Measurements from ENCODE around the gene AADAC. TPM values are rescaled to one million over a fixed set of nuclear protein-coding genes. Genes with fewer than 3 reads are reported as not detected.
"Not testable (repeated sequence)": the region's sequence is repeated elsewhere in the genome, so short reads cannot be mapped to it uniquely, and the experiment has no call there.

The AADAC gene
- polyA plus RNA-seq, 1 donor (not counting 4 experiments of a cell fraction or from before 2014, with no cell fraction given): 0.28 TPM

DNA sequence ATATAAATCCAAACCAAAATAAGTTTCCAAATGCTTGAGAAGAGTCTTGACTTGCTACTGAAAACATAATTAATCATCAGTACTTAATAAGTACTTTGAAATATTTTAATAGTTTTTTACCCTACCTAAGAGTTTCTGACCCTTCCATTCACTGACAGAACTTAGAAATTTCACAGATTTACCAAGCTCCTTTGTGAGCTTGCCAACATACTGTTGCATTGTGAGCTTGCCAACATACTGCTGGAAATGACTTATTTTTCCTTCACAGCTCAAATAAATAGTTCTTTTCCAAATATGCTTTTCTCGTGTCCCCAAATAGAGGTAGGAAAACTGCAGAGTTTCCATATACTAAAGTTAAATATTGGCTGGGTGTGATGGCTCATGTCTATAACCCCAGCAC lies 9.6 kb upstream of the AADAC start:
- dilution Hi-C loops (cut with MboI; ENCODE audit: extremely low pct_ligation_motif_present, low sequenced_read_pairs): no loop called here

DNA sequence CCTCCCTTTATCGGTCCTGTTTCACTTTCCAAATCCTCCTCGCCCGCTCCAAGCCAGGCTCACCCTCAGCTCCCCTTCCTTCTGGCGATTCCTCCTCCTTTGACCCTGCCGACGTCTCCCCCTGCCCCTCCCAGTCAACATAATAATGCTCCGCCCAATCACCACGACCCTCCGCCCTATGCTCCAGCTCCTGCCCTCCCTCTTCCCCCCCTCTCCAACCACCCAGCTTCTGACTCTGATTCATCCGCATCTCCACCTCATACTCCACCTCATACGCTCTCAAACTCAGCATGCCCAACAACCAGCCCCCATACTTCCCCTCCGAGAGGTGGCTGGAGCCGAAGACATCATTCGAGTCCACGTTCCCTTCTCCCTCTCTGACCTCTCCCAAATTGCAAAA lies 7.1 kb upstream of the AADAC start:
- dilution Hi-C loops (cut with MboI; ENCODE audit: extremely low pct_ligation_motif_present, low sequenced_read_pairs): no loop called here
- FAIRE-seq (no peak), DNase-seq (ENCODE audit: low read depth, low spot score) (no peak)
- no peaks in the 10 kb centered on the region for H3K4me1 ChIP-seq (ENCODE audit: control insufficient read depth, extremely low read depth, insufficient read depth, low read length)
- no peak for TF ChIP-seq EZH2 (IDR thresholded peaks at IDR 0.05; ENCODE audit: low read length)
- TF ChIP-seq, protein P1, sequence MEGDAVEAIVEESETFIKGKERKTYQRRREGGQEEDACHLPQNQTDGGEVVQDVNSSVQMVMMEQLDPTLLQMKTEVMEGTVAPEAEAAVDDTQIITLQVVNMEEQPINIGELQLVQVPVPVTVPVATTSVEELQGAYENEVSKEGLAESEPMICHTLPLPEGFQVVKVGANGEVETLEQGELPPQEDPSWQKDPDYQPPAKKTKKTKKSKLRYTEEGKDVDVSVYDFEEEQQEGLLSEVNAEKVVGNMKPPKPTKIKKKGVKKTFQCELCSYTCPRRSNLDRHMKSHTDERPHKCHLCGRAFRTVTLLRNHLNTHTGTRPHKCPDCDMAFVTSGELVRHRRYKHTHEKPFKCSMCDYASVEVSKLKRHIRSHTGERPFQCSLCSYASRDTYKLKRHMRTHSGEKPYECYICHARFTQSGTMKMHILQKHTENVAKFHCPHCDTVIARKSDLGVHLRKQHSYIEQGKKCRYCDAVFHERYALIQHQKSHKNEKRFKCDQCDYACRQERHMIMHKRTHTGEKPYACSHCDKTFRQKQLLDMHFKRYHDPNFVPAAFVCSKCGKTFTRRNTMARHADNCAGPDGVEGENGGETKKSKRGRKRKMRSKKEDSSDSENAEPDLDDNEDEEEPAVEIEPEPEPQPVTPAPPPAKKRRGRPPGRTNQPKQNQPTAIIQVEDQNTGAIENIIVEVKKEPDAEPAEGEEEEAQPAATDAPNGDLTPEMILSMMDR (optimal IDR thresholded peaks at IDR 0.05 in 1 of 3, IDR thresholded peaks at IDR 0.05 in 1 of 3, conservative IDR thresholded peaks at IDR 0.05 in 1 of 3; ENCODE audit: extremely low read depth in 1 of 3, insufficient read depth in 2 of 3, low read length in 3 of 3): no peak
- H4K20me1 ChIP-seq (ENCODE audit: control insufficient read depth, extremely low read depth, insufficient read depth, low read length): no peaks in the 10 kb centered on the region
- H3K9ac ChIP-seq (ENCODE audit: control insufficient read depth, extremely low read depth, insufficient read depth, low read length): no peak overlapping the region
- H3K27ac ChIP-seq (ENCODE audit: control insufficient read depth, insufficient read depth, low read length): no peak overlapping the region
- H3K4me2 ChIP-seq (ENCODE audit: control insufficient read depth, extremely low read depth, insufficient read depth, low read depth, low read length): no peak overlapping the region
- H3K36me3 ChIP-seq (ENCODE audit: control insufficient read depth in 2 of 2, extremely low read depth in 1 of 2, insufficient read depth in 2 of 2, low read length in 2 of 2): no peaks in the 10 kb centered on the region
- no peaks in the 10 kb centered on the region for H3K27me3 ChIP-seq (ENCODE audit: control insufficient read depth, extremely low read depth, insufficient read depth, low read length)
- no peaks in the 10 kb centered on the region for H3K9me3 ChIP-seq (ENCODE audit: control insufficient read depth, low read depth, low read length)
- no peak overlapping the region for H2AFZ ChIP-seq (ENCODE audit: control insufficient read depth, low read length)
- no peaks in the 10 kb centered on the region for H3K9me1 ChIP-seq (ENCODE audit: control insufficient read depth, extremely low read depth, insufficient read depth, low read length)
- H3K79me2 ChIP-seq (ENCODE audit: control insufficient read depth, insufficient read depth, low read length): no peaks in the 10 kb centered on the region
- no peak overlapping the region for H3K4me3 ChIP-seq (ENCODE audit: control insufficient read depth in 2 of 3, extremely low read depth in 1 of 3, insufficient read depth in 2 of 3, low read depth in 1 of 3, low read length in 3 of 3)

More for the DNA sequence above, 9.6 kb upstream of the AADAC start:
- no peak overlapping the region for H3K4me2 ChIP-seq (ENCODE audit: control insufficient read depth, extremely low read depth, insufficient read depth, low read depth, low read length)
- H3K9ac ChIP-seq (ENCODE audit: control insufficient read depth, extremely low read depth, insufficient read depth, low read length): no peak overlapping the region
- no peak overlapping the region for H2AFZ ChIP-seq (ENCODE audit: control insufficient read depth, low read length)
- H3K27ac ChIP-seq (ENCODE audit: control insufficient read depth, insufficient read depth, low read length): no peak overlapping the region
- H3K9me3 ChIP-seq (ENCODE audit: control insufficient read depth, low read depth, low read length): no peaks in the 10 kb centered on the region
- H3K9me1 ChIP-seq (ENCODE audit: control insufficient read depth, extremely low read depth, insufficient read depth, low read length): no peaks in the 10 kb centered on the region
- H3K27me3 ChIP-seq (ENCODE audit: control insufficient read depth, extremely low read depth, insufficient read depth, low read length): no peaks in the 10 kb centered on the region
- H3K4me1 ChIP-seq (ENCODE audit: control insufficient read depth, extremely low read depth, insufficient read depth, low read length): peaks cover 4% of the 10 kb centered on the region
- FAIRE-seq (no peak), DNase-seq (ENCODE audit: low read depth, low spot score) (no peak)
- no peak overlapping the region for H3K4me3 ChIP-seq (ENCODE audit: control insufficient read depth in 2 of 3, extremely low read depth in 1 of 3, insufficient read depth in 2 of 3, low read depth in 1 of 3, low read length in 3 of 3)
- no peak for TF ChIP-seq EZH2 (IDR thresholded peaks at IDR 0.05; ENCODE audit: low read length)
- TF ChIP-seq, protein P1 (optimal IDR thresholded peaks at IDR 0.05 in 1 of 3, IDR thresholded peaks at IDR 0.05 in 1 of 3, conservative IDR thresholded peaks at IDR 0.05 in 1 of 3; ENCODE audit: extremely low read depth in 1 of 3, insufficient read depth in 2 of 3, low read length in 3 of 3): no peak
- no peaks in the 10 kb centered on the region for H4K20me1 ChIP-seq (ENCODE audit: control insufficient read depth, extremely low read depth, insufficient read depth, low read length)
- no peaks in the 10 kb centered on the region for H3K79me2 ChIP-seq (ENCODE audit: control insufficient read depth, insufficient read depth, low read length)
- H3K36me3 ChIP-seq (ENCODE audit: control insufficient read depth in 2 of 2, extremely low read depth in 1 of 2, insufficient read depth in 2 of 2, low read length in 2 of 2): no peaks in the 10 kb centered on the region

DNA sequence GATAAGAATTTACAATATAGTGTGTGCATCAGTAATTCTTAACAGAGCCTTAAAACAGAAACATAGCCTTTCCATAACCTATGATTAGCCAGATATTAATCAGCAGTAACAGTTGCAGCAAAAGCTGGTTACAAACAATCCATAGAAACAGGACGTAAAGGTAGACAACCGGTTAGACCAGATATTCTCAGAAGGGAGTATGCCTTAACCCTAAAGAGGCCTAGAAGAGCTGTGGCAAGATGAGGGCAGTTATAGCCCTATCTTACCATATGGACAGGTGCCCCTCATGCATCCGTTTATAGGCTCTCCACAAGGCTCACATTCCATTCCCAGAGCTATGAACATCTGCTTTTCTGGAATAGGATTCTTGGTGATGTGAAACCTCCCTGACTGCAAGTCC lies 5.0 kb upstream of the AADAC start:
- H3K4me2 ChIP-seq (ENCODE audit: control insufficient read depth, extremely low read depth, insufficient read depth, low read depth, low read length); H3K9ac ChIP-seq (ENCODE audit: control insufficient read depth, extremely low read depth, insufficient read depth, low read length); H3K27me3 ChIP-seq (ENCODE audit: control insufficient read depth, extremely low read depth, insufficient read depth, low read length); H3K4me3 ChIP-seq (ENCODE audit: control insufficient read depth in 2 of 3, extremely low read depth in 1 of 3, insufficient read depth in 2 of 3, low read depth in 1 of 3, low read length in 3 of 3); H3K79me2 ChIP-seq (ENCODE audit: control insufficient read depth, insufficient read depth, low read length); H3K36me3 ChIP-seq (ENCODE audit: control insufficient read depth in 2 of 2, extremely low read depth in 1 of 2, insufficient read depth in 2 of 2, low read length in 2 of 2); dilution Hi-C loops (cut with MboI; ENCODE audit: extremely low pct_ligation_motif_present, low sequenced_read_pairs); H3K27ac ChIP-seq (ENCODE audit: control insufficient read depth, insufficient read depth, low read length); FAIRE-seq; H4K20me1 ChIP-seq (ENCODE audit: control insufficient read depth, extremely low read depth, insufficient read depth, low read length); H3K9me1 ChIP-seq (ENCODE audit: control insufficient read depth, extremely low read depth, insufficient read depth, low read length); H2AFZ ChIP-seq (ENCODE audit: control insufficient read depth, low read length); DNase-seq (ENCODE audit: low read depth, low spot score); H3K4me1 ChIP-seq (ENCODE audit: control insufficient read depth, extremely low read depth, insufficient read depth, low read length); H3K9me3 ChIP-seq (ENCODE audit: control insufficient read depth, low read depth, low read length): not testable (repeated sequence)

Data from keratinocyte (primary cell).